ENCODE data around the gene NUDT22.

The NUDT22 gene, protein sequence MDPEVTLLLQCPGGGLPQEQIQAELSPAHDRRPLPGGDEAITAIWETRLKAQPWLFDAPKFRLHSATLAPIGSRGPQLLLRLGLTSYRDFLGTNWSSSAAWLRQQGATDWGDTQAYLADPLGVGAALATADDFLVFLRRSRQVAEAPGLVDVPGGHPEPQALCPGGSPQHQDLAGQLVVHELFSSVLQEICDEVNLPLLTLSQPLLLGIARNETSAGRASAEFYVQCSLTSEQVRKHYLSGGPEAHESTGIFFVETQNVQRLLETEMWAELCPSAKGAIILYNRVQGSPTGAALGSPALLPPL

GRCh38 chr11:64225608-64226506, at the start of gene NUDT22, which contains the start of gene TRPT1:
Gene NUDT22, plus strand, starts transcription at chr11:64226274. Its CDS starts 379 bp downstream, at chr11:64226653.
Gene TRPT1, minus strand, starts transcription at chr11:64226186. Its CDS starts 326 bp downstream, at chr11:64225860.
- no peak for FAIRE-seq

- no peak for FAIRE-seq
Observed at GRCh38 chr11:64176751-64177150, 49.3 kb upstream of the NUDT22 start.

DNA sequence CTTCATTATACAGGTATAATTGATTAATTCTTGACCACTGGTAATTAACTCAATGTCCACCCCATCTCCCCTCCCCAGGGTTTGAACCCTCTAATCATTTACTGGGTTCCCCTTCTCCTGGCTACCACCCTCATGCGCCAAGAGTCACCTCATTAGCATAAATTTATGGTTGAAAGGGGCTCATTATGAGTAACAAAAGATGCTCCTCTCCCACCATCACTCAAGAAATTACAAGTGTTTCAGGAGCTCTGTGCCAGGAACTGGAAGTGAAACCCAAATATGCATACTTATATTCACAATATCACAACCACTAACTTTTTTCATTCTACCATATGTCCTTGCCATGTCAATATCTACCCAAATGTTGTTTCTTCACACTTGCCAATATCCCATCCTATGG, 47.9 kb upstream of the NUDT22 start:
- no peak for FAIRE-seq

GRCh38 chr11:64178951-64179639, 47.0 kb upstream of the NUDT22 start:
- FAIRE-seq: no peak

DNA sequence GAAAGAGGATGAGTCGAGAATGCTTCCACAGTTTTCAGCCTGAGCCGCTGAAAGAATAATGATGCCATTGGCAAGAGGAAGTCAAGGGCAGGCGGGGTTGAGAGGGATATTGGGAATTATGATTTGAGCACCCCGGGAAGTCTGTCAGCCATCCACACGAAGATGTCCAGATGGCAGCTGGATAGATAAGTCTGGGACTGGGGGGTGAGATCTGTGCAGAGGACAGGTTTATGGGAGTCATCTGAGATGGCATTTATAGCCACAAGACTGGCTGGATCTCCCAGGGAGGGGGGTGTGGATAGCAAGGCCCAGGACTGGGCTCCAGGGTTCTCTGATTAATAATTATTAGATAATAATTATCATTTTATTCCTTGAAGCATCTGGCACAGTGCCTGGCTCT, 45.2 kb upstream of the NUDT22 start:
- FAIRE-seq: no peak

DNA sequence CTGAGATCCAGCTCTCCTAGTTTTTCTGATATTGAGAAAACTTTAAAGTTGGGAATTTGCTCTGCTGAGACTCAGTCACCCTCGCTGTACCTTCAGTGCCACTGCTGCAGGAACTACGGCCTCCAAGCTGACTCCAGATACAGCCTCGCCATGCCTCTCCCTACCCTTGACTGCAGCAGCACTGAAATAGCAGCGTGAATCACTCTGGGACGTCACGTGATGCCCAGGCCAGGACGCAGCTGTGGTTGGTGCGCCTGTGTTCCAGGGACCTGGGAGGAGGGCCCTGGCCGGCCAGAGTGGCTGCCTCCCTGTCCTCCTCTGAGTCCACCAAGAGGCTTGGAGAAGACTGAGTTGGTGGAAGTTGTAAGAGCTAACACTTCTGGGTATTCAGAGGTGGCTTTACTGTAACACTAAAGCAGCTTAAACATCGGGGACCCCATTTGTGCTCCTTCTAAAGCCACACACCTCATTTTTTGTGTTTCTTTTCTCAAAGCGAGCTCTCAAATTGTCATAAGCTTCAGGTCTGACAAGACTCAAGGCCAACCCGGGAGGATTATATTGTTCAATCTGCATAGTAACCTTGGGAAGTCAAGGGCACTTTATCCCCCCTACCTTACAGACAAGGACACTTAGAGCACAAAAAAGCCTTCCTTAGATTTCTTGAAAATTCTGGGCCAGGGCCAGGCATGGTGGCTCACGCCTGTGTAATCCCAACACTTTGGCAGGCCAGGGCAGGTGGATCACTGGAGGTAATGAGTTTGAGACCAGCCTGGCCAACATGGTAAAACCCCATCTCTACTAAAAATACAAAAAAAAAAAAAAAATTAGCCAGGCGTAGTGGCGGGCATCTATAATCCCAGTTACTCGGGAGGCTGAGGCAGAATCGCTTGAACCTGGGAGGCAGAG, 44.3 kb upstream of the NUDT22 start:
- no peak for FAIRE-seq

DNA sequence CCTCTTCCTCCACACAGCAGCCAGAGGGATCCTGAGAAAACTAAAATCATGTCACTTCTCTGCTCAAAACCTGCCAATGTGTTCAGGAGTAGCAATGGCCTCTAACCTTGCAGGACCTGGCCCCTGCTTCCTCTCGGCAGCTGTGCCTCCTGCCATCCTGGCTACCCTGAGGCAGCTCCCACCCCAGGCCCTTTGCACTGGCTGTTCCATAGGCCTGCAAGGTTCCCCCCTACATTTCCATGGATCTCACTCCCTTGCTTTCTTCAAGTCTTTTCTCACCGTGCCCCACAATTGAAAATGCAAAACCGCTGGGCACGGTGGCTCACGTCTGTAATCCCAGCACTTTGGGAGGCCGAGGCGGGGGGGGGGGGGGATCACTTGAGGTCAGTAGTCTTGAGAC, 42.2 kb upstream of the NUDT22 start:
- no peak for FAIRE-seq

- FAIRE-seq: no peak
Observed at GRCh38 chr11:64185175-64185692, 40.8 kb upstream of the NUDT22 start.

GRCh38 chr11:64185693-64186491, 40.2 kb upstream of the NUDT22 start, which contains the start of gene STIP1:
Gene STIP1, plus strand, starts transcription at chr11:64186171. Its CDS starts 91 bp downstream, at chr11:64186262.
- peak; percentile 93 for FAIRE-seq

DNA sequence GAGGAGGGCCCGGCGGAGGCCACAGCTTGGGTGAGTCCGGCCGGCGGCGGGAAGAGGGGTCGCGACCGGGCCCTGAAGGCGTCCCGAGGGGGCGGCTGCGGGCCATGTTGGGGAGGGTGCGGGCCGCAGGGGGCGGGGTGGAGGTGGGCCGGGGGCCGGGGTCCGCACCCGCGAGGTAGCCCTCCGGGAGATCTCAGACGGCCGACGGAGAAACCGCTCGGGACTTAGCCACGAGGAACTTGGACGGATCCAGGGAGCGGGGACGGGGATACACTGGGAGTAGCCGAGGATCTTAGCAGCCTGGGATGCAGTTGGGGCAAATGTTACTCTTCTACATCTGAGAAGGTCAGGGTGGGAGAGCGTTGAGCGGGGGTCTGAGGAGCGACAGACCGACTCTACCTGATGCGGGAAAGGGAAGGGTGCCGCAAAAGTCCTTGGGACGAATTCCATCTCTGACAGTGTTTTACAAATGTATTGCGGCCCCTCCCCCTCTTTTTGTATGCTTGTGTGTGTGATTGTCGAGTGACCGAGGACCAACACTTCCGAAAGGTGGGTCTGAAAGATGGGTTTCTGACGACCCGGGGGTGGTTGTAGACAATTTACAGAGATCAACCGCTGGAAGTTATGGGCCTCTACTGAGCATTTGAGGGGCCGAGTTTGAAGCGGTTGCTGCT, 39.4 kb upstream of the NUDT22 start:
- FAIRE-seq: no peak

DNA sequence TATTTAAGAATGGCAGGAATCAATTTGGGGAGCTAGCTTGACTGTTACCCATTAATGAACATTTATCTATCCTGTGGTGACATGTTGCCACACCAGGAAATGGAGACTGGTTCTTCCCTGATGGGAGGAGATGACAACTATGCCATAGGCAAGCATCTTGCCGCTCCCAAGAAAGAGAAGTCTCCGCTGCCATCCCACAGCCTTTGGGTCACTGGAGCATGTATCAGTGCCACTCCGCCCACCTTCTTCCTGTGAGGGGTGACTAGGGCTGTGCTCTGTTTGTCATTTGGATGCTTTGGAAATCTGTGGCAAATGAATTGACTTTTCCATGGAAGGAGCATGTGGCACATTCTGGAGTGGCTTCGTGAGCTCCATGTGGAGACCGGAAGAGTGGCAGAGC, 33.6 kb upstream of the NUDT22 start:
- FAIRE-seq: no peak

- no peak for FAIRE-seq
Observed at GRCh38 chr11:64196626-64197025, 29.4 kb upstream of the NUDT22 start.

GRCh38 chr11:64198511-64198910, 27.6 kb upstream of the NUDT22 start:
- no peak for FAIRE-seq

DNA sequence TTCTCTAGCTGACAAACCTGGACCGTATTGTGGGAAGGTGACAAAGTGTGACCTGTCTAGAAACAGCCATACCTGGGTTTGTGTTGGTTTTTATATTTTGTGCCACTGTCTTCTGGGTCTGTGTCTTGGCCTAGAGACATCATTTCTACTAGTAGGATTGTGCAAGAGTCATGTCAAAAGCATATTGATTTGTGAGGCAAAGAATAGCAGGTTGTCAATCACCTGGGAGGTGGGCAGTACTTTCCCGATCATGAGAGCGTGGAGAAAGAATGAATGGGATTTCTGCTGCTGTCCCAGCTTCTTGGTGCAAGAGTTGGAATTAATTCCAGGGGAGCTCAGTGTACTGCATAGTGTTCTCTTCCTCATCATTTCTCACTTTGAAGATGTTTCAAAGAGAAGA, 24.5 kb upstream of the NUDT22 start:
- no peak for FAIRE-seq

GRCh38 chr11:64202992-64203391, 23.1 kb upstream of the NUDT22 start:
- FAIRE-seq: no peak

DNA sequence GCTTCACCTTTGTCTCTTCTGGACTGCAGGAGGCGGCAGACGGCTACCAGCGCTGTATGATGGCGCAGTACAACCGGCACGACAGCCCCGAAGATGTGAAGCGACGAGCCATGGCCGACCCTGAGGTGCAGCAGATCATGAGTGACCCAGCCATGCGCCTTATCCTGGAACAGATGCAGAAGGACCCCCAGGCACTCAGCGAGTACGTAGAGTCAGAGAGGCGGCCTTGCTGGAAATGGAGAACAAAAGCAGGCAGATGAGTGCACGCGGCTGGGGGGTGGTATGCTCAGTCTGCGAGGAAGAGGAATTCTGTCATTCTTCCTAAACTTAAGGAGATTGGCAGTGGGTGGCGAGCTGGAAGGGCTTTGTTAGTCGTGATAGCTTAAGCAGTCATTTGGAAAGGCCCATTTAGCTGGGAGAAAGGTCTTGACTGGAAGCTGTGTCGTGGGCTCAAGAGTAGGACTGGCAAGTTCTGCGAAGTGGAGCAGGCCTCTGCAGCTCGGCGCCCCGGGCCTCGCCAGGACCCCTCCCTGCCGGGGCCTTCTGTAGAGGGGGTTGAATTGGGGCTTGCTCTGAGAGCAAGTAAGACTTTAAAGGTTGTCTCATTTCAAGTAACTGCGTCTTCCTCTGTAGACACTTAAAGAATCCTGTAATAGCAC, 22.5 kb upstream of the NUDT22 start:
- no peak for FAIRE-seq

DNA sequence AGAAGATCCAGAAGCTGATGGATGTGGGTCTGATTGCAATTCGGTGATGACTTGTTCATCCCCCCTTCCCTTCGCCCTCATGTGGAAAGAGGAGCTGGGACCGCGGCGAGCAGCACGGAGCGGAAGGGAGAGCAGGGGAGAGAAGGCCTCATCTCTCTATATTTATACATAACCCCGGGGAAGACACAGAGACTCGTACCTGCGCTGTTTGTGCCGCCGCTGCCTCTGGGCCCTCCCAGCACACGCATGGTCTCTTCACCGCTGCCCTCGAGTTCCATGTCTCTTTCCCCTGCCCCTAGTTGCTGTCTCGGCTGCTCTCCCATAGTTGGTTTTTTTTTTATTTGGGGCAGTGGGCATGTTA, 22.0 kb upstream of the NUDT22 start:
- no peak for FAIRE-seq

DNA sequence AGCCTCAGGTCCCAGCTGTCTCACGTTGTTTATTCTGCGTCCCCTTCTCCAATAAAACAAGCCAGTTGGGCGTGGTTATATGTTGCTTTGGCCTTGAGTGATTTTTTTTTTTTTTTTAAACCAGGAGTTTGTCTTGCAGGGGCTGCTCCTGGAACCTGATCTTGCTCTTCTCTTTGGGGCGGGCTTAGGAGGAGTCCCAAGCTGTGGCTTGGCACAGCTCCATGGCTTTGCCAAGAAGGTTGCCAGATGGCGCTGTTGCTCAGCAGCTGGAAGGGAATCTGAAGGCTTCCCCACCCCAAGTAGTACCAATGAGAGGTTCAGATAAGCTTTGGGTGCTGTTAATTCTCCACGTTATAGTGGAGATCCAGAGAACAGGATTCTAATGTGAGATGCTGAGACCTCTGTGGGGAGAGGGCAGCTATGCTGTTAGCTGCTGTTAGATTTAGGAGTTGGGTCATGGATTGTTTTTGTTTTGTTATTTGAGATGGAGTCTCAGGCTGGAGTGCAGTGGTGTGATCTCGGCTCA, 21.5 kb upstream of the NUDT22 start:
- FAIRE-seq: no peak

GRCh38 chr11:64206457-64207255, 19.4 kb upstream of the NUDT22 start, which contains the start of gene FERMT3:
Gene FERMT3, plus strand, starts transcription at chr11:64206721. Its CDS starts 644 bp downstream, at chr11:64207365.
- FAIRE-seq: no peak
